DMS53 treated with DMSO at 0.1 percent for 48 hours (cell line): ENCODE measurements around the gene RFLNA.
"Not testable (repeated sequence)": the region's sequence is repeated elsewhere in the genome, so short reads cannot be mapped to it uniquely, and the experiment has no call there.

ENCODE experiments used
- DNase-seq: peaks from one replicate; lab custom pipeline; 2025; ENCODE audit not compliant: unreplicated experiment; lab: John Stamatoyannopoulos, UW

Gene RFLNA

DNA sequence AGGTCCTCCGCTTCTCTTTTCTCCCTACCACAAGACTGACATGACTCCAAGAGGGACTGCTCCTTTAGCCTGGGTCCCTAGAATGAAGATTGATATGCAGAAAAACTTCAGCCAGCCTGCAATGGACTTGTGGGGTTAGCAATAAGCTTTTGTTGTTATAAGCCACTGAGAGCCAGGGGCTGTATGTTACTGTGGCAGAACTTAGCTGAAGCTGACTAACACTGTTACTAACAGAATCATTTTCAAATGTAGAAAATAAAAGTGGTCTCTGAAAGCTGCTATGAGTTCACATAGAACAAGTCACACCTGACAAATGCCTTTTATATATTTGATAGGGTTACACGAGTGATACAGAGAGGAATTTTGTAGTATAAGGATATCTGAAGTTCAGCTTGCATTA, 13.6 kb upstream of the RFLNA start:
- DNase-seq = no peak

DNA sequence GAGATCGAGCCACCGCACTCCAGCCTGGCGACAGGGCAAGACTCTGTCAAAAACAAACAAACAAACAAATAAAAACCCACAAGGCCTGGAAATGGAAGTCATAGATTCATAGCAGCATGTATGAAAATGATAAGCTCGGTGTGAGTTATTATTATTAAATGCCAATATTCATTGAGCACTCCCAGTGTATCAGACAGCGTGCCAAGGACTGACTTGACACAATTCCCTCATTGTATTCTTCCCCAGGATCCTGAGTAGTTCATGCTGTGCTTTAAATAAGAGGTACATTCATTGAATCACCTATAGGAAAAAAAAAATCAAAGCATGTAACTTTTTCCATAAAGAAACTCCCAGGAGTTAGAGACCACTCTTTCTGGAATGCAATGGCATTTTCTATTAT, 12.6 kb upstream of the RFLNA start:
- DNase-seq = no peak

DNA sequence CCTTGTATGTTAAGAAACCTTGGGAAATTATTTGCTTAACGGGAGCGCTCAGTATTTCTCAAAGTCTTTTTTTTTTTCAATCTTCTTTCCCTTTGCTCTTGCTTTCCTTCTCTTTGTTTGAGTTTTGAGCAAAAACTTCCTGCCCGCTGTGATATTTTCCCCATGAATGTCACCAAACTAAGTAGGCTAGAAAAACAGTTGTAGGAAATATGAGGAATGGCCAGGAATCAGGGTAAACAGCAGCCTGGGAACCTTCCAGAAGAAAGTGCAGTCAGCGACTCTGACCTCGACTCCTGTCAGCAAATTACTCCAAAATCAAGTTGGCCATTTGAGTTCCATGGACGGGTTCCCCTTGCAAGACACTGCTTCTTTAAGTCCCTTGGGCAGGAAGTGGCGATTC, 11.6 kb upstream of the RFLNA start:
- DNase-seq = no peak

DNA sequence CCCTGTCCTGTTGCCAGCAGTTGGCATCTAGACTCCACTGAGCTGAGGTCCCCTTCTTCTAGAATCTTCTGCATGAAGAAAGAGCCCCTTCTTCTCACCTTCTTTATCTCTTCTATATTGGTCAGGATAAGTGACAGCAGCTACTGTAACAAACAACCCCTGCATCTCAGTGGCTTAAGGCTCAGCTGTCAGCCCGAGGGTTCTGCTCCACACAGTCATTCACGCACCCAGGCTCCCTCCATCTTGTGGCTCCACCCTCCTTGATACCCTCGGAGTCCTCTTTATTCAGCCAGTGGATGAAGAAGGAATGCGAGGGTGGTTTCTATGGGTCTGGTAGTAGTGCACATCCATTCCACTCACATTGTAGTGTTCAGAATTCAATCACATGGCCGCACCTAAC, 10.5 kb upstream of the RFLNA start:
- no peak for DNase-seq

- no peak for DNase-seq
These were observed 8.5 kb upstream of the RFLNA start for GRCh38 chr12:124286414-124286813.

GRCh38 chr12:124286971-124287370, 7.9 kb upstream of the RFLNA start:
- no peak for DNase-seq

GRCh38 chr12:124289634-124290600, 5.0 kb upstream of the RFLNA start:
- no peak for DNase-seq

DNA sequence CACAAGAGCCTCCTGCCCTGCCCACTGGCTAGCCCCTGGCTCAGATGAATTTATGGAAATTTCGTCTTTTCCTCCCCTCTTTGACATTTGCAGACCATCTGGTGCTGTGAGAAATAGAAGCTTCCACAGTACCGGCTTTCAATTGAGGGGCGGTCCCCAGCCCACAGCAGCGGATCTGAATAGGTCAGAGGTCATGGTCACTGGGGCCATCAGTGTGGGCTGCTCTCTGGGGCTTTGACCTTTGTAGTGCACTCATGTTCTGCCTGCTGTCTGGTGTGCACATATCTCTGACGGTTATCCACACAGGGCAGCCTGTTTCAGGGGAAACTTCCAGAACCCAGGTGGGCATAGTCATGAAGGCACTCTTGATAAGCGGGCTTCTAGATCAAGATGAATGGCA, 2.5 kb upstream of the RFLNA start:
- no peak for DNase-seq

DNA sequence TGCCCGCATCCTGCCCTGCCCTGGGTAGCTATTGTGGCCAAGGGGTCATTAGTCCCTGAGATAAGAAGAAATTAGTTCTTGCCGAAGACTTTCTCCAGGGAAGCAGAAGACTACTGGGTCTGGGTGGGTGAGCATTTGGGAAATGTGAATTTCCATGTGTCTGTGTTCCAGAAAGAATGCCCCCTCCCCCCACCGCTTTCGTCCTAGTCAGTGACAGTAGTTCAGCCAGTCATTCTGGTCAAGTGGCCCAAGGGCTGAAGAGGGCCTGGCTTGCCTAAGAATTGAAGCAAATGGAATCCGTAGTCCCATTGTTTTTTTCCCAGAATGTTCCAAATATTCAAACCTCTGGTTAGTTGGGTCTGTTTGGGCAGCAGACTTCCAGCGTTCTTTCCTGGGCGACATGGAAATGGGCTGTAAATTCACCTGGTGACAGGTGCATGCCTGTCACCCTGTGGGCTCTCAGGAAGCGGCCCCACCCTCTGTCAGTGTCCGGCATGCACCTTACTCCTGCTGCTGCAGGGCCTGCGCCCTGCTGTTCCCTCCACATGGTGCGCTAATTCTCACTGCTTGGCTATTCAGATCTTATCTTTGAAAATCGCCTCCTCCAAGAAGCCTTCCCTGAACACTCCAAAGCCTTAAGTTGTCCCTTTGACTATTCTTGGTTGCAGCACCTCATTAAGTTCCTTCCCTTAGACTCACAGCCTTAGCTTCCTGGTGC, 1.4 kb upstream of the RFLNA start:
- DNase-seq = no peak

- no peak for DNase-seq
These were observed 652 bp downstream of the RFLNA start for GRCh38 chr12:124295431-124296058.

DNA sequence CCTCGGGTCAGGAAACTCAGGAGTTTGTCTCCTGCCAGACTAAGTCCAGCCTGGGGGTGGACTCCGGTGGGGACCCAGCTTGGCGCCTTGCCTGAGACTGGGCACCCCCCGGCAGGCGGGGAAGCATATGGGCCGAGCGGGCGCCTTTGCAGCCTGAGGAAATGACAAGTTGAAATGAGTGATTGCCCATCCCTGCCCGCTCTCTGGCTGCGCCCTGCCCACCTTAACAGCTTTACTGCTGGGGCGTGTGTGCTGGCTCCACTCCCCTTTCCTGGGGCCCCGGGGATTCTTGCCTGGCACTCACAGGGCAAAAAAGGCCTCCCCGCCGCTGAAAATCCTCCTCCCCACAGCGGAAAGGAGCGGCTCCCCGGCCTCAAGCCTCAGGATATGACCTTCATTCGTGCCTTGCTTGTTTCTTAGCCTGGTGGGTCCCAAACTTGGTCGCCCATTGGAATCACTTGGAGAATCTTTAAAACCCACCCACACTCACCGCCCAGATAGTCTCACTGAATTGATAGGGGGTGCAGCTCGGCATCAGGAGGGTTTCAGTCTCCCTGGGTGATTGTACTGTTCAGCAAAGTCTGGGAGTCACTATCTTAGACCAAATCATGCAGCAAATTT, 1.5 kb downstream of the RFLNA start:
- no peak for DNase-seq

- no peak for DNase-seq
These were observed 2.0 kb downstream of the RFLNA start for GRCh38 chr12:124296916-124297351.

DNA sequence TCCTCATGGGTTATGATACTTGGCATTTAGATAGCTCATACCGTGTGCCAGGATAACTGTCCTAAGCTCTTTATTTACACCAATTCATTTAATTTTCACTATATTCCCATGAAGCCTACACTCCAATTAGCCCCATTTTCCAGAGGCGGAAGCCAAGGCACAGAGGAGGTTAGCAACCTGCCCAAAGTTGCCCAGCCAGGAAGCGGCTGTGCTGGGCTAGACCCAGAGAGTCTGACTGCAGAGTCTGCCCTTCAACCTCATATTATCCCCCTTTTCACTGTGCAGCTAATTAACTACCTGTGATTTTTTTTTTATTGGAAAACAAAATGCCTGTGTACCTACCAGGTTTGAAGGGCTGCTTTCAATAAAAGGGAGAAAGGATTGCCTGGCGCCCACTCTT, 2.5 kb downstream of the RFLNA start:
- DNase-seq = no peak

- no peak for DNase-seq
These were observed 3.0 kb downstream of the RFLNA start for GRCh38 chr12:124297856-124298255.

GRCh38 chr12:124298685-124299410, 4.0 kb downstream of the RFLNA start:
- no peak for DNase-seq

DNA sequence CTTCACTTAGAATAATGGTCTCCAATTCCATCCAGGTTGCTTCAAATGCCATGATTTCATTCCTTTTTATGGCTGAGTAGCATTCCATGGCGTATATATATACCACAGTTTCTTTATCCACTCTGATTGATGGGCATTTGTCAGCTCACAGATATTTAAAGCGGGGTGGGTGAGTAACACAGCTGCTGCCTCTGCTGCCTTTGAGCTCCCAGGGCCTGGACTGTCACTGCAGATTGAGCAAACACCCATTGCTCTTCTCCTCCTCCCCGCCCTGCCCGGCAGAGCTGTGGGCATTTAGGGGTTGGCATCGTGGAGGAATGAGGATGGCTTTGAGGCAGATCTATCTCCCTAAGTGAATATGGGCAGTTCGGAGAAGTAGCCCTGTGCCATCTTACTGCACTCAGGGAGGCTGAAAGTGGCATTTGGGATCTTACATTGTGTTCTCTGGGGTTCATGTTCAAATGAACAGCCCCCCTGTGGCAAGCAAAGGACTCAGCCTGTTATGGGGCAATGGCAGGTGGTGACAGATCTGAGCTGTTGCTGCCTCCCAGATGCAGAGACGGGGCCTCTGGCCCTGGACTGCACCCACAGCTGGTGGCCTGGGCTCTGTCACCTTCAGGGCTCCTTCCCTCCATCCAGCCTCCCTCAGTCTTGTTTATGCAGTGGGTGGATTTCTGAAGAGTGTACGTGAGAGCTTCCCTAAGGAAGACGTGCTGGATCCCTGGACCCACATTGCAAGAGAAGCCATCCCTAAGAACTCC, 4.9 kb downstream of the RFLNA start:
- DNase-seq = no peak

- not testable (repeated sequence) for DNase-seq
These were observed 5.8 kb downstream of the RFLNA start for GRCh38 chr12:124300657-124301056.

DNA sequence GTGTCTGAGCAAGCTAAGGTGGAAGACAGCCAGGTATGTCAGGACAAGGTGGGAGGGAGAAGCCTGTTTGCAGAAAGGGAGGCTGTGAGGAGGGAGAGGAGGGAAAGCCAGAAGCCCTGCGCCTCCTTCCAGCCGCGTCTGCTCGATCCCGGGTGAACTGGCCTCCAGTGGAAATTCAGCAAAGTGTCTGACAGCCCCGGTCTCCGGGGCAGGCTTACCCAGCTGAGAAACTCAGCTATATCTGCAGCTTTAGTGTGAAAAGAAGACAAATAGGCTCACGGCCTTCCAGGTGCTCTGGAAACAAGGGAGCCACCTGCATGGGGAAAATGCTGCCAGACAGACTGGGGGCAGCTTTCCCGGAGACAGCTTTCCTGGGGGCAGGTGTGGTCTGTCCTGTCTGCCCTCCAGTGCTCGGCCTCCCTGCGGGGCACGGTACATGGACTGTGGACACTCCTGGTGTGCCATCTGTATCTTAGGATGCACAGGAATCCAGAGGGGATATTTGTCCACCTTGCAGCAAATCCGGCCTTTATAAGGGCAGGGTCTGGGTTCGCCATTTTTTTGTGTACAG, 6.3 kb downstream of the RFLNA start:
- DNase-seq = no peak

DNA sequence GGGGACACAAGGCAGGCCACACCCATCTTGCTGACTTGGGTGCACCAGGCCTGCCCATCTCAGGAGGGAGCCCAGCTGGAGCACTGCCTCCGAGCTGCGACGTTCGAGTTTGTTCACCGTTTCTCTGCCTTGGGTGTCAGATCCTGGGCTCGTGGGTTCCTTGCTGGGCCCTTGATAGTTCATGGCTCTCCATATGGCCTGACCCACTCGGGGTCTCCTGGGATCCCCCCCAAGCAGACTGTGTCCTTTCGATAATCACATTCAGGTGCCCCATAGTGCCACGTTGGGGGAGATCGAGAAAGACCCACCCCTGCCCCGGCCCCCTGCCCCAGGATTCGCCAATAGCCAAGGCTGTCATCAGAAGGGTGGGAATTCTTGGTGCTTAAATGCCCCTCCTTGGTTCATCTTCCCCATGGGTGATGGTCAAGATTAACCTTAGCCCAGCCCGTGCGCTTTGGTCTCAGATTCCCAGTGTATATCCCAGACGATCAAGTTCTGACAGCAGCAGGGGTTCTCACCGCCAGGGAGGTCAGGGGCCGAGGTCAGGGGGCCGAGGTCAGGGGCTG, 7.4 kb downstream of the RFLNA start:
- DNase-seq = no peak
